ENCODE results near the gene TTBK1. TPM values are rescaled to one million over a fixed set of nuclear protein-coding genes. Genes with fewer than 3 reads are reported as not detected.
"Not testable (repeated sequence)": the region's sequence is repeated elsewhere in the genome, so short reads cannot be mapped to it uniquely, and the experiment has no call there.

Gene TTBK1
- total RNA-seq, 2 donors from 2014 or later: 0.12 to 0.15 TPM

DNA sequence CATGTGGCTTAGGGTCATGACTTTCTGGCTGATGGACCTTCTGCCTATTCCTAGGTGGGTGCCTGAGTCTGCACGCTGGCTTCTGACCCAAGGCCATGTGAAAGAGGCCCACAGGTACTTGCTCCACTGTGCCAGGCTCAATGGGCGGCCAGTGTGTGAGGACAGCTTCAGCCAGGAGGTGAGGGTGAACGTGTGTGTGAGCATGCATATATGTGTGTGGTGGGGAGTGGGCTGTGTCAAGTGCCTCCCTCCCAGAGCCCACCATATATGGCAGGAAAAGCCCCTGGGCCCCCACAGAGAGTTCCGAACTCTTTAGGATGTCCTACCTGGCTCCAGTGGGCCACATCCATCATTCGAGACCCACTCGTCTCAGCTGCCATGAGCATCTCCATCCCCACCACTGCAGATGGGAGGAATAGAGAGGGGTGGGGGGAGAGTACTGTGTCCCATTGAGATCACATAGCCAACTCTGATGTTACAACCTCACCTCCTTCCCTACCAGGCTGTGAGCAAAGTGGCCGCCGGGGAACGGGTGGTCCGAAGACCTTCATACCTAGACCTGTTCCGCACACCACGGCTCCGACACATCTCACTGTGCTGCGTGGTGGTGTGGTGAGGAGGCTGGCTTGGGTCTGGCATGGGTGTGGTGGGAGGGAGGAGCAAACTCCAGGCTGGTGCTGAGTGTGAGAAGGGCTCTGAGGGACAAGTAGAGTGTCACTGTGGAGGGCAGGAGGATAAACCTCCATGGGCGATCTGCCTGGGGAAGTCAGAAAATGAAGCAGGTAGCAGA, 58.0 kb downstream of the TTBK1 start:
- TF ChIP-seq, protein P1, sequence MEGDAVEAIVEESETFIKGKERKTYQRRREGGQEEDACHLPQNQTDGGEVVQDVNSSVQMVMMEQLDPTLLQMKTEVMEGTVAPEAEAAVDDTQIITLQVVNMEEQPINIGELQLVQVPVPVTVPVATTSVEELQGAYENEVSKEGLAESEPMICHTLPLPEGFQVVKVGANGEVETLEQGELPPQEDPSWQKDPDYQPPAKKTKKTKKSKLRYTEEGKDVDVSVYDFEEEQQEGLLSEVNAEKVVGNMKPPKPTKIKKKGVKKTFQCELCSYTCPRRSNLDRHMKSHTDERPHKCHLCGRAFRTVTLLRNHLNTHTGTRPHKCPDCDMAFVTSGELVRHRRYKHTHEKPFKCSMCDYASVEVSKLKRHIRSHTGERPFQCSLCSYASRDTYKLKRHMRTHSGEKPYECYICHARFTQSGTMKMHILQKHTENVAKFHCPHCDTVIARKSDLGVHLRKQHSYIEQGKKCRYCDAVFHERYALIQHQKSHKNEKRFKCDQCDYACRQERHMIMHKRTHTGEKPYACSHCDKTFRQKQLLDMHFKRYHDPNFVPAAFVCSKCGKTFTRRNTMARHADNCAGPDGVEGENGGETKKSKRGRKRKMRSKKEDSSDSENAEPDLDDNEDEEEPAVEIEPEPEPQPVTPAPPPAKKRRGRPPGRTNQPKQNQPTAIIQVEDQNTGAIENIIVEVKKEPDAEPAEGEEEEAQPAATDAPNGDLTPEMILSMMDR (IDR thresholded peaks at IDR 0.05): no peak
- Histone ChIP-seq H3K36me3 (no peaks in the 10 kb centered on the region), H3K4me1 (no peaks in the 10 kb centered on the region), H3K27ac (no peak overlapping the region), H3K4me3 (no peak overlapping the region), H3K9me3 (no peaks in the 10 kb centered on the region), H3K27me3 (no peaks in the 10 kb centered on the region)
- no peak for DNase-seq (ENCODE audit: low spot score)

DNA sequence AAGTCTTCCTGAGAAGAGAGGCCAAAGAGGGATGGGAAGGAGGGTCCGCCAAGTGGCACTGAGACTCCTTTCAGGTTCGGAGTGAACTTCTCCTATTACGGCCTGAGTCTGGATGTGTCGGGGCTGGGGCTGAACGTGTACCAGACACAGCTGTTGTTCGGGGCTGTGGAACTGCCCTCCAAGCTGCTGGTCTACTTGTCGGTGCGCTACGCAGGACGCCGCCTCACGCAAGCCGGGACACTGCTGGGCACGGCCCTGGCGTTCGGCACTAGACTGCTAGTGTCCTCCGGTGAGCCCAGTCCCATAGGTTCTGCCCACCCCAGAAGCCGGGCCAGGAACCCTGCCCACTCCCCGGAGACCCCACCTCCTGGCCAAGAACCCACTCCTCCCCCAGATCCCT, 58.8 kb downstream of the TTBK1 start:
- TF ChIP-seq, protein P1 (IDR thresholded peaks at IDR 0.05): no peak
- Histone ChIP-seq H3K27me3 (no peaks in the 10 kb centered on the region), H3K4me1 (no peaks in the 10 kb centered on the region), H3K36me3 (no peaks in the 10 kb centered on the region), H3K4me3 (no peak overlapping the region), H3K9me3 (no peaks in the 10 kb centered on the region), H3K27ac (no peak overlapping the region)
- no peak for DNase-seq (ENCODE audit: low spot score)

DNA sequence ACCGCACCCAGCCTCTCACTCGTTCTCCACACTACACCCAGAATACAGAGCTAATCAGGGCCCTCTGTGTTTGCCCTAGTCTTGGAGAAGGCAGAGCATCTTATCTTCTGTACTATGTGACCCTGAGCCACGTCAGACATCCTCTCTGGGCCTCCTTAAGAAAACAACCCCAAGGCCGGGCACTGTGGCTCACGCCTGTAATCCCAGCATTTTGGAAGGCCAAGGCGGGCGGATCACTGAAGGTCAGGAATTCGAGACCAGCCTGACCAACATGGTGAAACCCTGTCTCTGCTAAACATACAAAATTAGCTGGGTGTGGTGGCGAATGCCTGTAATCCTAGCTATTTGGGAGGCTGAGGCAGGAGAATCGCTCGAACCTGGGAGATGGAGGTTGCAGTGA, 59.7 kb downstream of the TTBK1 start:
- H3K9me3 ChIP-seq; H3K4me3 ChIP-seq; H3K27me3 ChIP-seq; DNase-seq (ENCODE audit: low spot score); H3K27ac ChIP-seq; H3K36me3 ChIP-seq; H3K4me1 ChIP-seq: not testable (repeated sequence)

DNA sequence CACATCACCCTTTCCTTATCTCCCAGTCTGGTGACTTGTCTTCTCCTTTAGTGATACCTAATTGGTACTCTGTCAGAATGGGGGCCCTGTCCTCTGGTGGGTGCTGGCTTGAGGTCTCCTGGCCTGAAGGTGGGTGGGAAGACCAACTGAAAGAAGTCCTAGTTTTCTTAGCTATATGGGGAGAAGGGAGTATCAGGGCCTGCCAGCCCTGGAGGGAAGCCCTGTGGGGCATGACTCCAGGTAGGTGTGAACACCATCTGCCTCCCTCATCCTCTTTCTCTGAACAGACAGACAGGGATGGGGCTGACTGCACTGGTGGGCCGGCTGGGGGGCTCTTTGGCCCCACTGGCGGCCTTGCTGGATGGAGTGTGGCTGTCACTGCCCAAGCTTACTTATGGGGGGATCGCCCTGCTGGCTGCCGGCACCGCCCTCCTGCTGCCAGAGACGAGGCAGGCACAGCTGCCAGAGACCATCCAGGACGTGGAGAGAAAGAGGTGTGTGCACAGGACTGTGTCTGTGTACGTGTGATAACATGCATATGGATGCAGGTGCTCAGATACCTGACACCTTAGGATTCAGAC, 60.6 kb downstream of the TTBK1 start:
- Histone ChIP-seq H3K27ac (no peak overlapping the region), H3K36me3 (no peaks in the 10 kb centered on the region), H3K9me3 (no peaks in the 10 kb centered on the region), H3K4me3 (no peak overlapping the region), H3K4me1 (peaks cover 0 to 10% of the 10 kb centered on the region in 2 donors), H3K27me3 (no peaks in the 10 kb centered on the region)
- DNase-seq (ENCODE audit: low spot score): no peak
- TF ChIP-seq, protein P1 (IDR thresholded peaks at IDR 0.05): no peak

DNA sequence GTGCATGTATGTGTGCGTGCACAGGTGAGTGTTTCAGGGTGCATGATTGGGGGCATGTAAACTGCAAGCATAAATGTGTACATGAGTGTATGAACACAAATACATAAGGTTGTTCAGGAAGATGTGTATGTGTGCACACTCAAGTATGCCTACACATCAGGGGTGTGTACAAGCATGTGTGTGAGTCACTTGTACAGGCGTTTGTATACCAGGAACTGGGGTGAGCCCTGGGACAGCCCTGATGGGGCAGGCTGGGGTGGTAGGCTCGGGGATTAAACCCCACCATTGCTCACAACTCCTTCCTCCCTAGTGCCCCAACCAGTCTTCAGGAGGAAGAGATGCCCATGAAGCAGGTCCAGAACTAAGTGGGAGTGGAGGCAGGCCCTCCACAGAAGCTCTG, 61.1 kb downstream of the TTBK1 start:
- no peaks in the 10 kb centered on the region for H3K9me3 ChIP-seq
- DNase-seq (ENCODE audit: low spot score): no peak
- H3K27me3 ChIP-seq: no peaks in the 10 kb centered on the region
- H3K4me3 ChIP-seq: no peak overlapping the region
- H3K4me1 ChIP-seq: peaks cover 0 to 12% of the 10 kb centered on the region in 2 donors
- no peak overlapping the region for H3K27ac ChIP-seq
- TF ChIP-seq, protein P1 (IDR thresholded peaks at IDR 0.05): no peak
- H3K36me3 ChIP-seq: no peaks in the 10 kb centered on the region

DNA sequence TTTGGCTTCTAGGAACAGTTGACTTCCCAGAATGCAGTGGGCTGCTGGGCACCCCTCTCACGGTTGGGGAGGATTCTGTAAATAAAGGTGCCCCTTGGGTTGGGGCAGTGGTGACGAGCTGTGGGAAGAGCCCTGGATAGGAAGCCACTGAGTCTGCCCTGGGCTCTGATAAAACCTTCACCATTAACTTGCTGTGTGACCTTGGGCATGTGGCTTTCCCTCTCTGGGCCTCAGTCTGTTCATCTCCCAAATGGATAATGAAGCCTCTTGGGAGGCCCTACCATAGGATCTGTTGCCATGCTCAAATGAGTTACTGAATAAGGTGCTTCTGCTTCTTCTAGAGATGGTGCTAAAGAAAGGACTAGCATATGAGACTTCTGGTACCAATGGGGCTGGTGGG, 61.6 kb downstream of the TTBK1 start:
- no peaks in the 10 kb centered on the region for H3K27me3 ChIP-seq

More for the DNA sequence above, 61.6 kb downstream of the TTBK1 start:
- H3K4me1 ChIP-seq: peaks cover 0 to 12% of the 10 kb centered on the region in 2 donors
- H3K9me3 ChIP-seq: no peaks in the 10 kb centered on the region
- DNase-seq (ENCODE audit: low spot score): no peak
- no peak overlapping the region for H3K27ac ChIP-seq
- TF ChIP-seq, protein P1 (IDR thresholded peaks at IDR 0.05): no peak
- no peaks in the 10 kb centered on the region for H3K36me3 ChIP-seq
- no peak overlapping the region for H3K4me3 ChIP-seq

Measured in right atrium auricular region (tissue), 2 donors.